Measurements from ENCODE around the gene INTS1. TPM values are rescaled to one million over a fixed set of nuclear protein-coding genes. Genes with fewer than 3 reads are reported as not detected.

The INTS1 gene
- total RNA-seq, 4 donors from 2014 or later = 29.8 to 65.5 (median 41.4) TPM

- Histone ChIP-seq H3K4me3 (no peak overlapping the region), H3K27ac (no peak overlapping the region), H3K4me1 (peaks cover 0 to 12% (median 10%) of the 10 kb centered on the region in 3 donors), H3K9me3 (no peaks in the 10 kb centered on the region), H3K36me3 (peaks cover 0 to 100% of the 10 kb centered on the region in 2 donors), H3K27me3 (no peaks in the 10 kb centered on the region)
- no peak for TF ChIP-seq POLR2AphosphoS5 (IDR thresholded peaks at IDR 0.05)
- no peak for TF ChIP-seq POLR2A (IDR thresholded peaks at IDR 0.05)
- TF ChIP-seq CTCF (IDR thresholded peaks at IDR 0.05) = no peak
- no peak for TF ChIP-seq EP300 (IDR thresholded peaks at IDR 0.05)
- no CpG with 5 or more reads among the region's 37 CpGs for WGBS, 2 donors (ENCODE audit: low coverage in 1 of 2)
- no peak for ATAC-seq
These were observed 6.8 kb downstream of the INTS1 start for GRCh38 chr7:1497293-1497927.

- Histone ChIP-seq H3K4me1 (peaks cover 0 to 5% (median 3%) of the 10 kb centered on the region in 3 donors), H3K9me3 (no peaks in the 10 kb centered on the region), H3K27me3 (no peaks in the 10 kb centered on the region), H3K27ac (no peak overlapping the region), H3K36me3 (peaks cover 0 to 100% of the 10 kb centered on the region in 2 donors), H3K4me3 (no peak overlapping the region)
- TF ChIP-seq POLR2AphosphoS5 (IDR thresholded peaks at IDR 0.05) (no peak), CTCF (IDR thresholded peaks at IDR 0.05) (no peak), POLR2A (IDR thresholded peaks at IDR 0.05) (no peak), EP300 (IDR thresholded peaks at IDR 0.05) (no peak)
- 96% methylated on average over 4 of the region's 33 CpGs; no CpG with 5 or more reads in 1 of the 2 donors for WGBS, 2 donors (ENCODE audit: low coverage in 1 of 2)
- no peak for ATAC-seq
These were observed 7.5 kb downstream of the INTS1 start for GRCh38 chr7:1496531-1497292.

- 93% methylated on average over 7 of the region's 34 CpGs; no CpG with 5 or more reads in 1 of the 2 donors for whole genome bisulfite sequencing, 2 donors (ENCODE audit: low coverage in 1 of 2)
- peaks cover 0 to 100% of the 10 kb centered on the region in 2 donors for H3K36me3 ChIP-seq
- TF ChIP-seq POLR2A (IDR thresholded peaks at IDR 0.05) (no peak), CTCF (IDR thresholded peaks at IDR 0.05) (no peak), EP300 (IDR thresholded peaks at IDR 0.05) (no peak), POLR2AphosphoS5 (IDR thresholded peaks at IDR 0.05) (no peak)
- H3K4me3 ChIP-seq = no peak overlapping the region
- no peaks in the 10 kb centered on the region for H3K27me3 ChIP-seq
- no peaks in the 10 kb centered on the region for H3K4me1 ChIP-seq
- no peak overlapping the region for H3K27ac ChIP-seq
- H3K9me3 ChIP-seq = no peaks in the 10 kb centered on the region
- no peak for ATAC-seq
These were observed 8.5 kb downstream of the INTS1 start for GRCh38 chr7:1495564-1496242.

- ATAC-seq = no peak
- TF ChIP-seq POLR2A (IDR thresholded peaks at IDR 0.05) = no peak
- TF ChIP-seq POLR2AphosphoS5 (IDR thresholded peaks at IDR 0.05) = no peak
- no peak for TF ChIP-seq EP300 (IDR thresholded peaks at IDR 0.05)
- TF ChIP-seq CTCF (IDR thresholded peaks at IDR 0.05) = no peak
- WGBS, 2 donors (ENCODE audit: low coverage in 1 of 2) = 93% methylated on average over 3 of the region's 27 CpGs; no CpG with 5 or more reads in 1 of the 2 donors
- no peaks in the 10 kb centered on the region for H3K4me1 ChIP-seq
- H3K4me3 ChIP-seq = no peak overlapping the region
- H3K9me3 ChIP-seq = no peaks in the 10 kb centered on the region
- peaks cover 0 to 100% of the 10 kb centered on the region in 2 donors for H3K36me3 ChIP-seq
- no peak overlapping the region for H3K27ac ChIP-seq
- H3K27me3 ChIP-seq = no peaks in the 10 kb centered on the region
These were observed 9.2 kb downstream of the INTS1 start for GRCh38 chr7:1494866-1495563.
